Measurements from ENCODE around the gene SCN7A.
"Not testable (repeated sequence)": the region's sequence is repeated elsewhere in the genome, so short reads cannot be mapped to it uniquely, and the experiment has no call there.

Gene SCN7A

DNA sequence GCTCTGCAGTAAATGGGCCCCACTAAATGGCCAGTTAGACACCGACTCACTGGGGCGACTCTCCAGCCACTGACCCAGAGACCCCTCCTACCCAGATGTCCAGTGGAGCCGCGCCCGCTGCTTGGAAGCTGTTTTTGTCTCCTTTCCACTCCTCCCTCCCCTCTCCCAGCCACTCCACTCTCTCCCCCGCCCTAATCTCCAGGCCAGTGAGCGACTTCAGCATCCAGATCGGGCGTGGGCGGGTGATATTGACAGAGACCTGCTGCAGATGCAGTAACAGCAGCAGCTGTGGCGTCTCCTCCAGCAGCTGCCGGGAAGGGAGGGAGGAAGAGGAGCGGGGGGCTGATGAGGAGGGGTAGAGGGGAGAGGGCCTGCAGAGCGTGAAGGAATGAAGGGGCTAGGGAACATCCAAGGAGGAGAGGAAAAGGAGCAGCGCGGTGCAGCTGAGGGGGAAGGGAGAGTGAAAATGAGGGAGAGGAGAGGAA lies at the start of gene SCN7A:
Gene SCN7A (minus strand): TSS at position 110 of the 485 bp plus-strand sequence. CDS start 16,553 bp downstream, outside the sequence.
- DNase-seq = peak; percentile 89

DNA sequence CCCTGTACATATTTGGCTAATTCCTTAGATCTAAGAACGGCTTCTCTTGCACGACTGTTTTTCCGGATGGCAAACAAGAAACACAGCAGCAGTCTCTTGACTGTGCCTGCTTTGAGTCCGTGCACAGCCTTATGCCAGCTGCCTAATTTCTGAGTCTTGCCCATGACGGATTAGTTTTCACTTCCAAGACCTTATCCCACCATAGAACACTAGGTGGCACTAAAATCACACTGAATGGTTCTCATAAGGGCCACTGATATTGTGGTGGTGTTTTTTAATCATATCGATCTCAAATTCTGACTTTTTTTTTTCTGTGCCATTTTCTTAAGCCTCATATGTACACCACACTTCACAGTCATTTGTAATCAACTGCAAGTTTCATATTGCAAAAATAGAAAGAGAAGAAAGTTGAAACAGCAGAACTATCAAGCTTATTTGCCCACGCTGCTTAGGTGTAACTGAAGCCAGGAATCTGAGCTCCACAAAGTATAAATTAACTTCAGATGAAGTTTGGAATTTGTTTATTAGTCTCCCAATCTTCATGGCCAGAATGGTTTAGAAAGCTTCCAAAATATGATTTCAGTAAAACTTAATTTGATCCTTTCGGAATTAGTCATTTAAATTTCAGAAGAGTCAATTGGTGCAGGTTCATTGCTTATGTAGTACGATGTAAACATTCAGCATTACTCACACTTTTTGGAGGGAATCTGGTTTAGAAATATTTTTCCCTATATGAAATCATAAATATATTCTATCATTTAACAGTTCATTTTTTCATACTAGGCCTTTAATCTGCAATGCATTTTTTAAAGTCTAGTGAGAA lies 45.5 kb upstream of the SCN7A start:
- DNase-seq = peak; percentile 80

DNA sequence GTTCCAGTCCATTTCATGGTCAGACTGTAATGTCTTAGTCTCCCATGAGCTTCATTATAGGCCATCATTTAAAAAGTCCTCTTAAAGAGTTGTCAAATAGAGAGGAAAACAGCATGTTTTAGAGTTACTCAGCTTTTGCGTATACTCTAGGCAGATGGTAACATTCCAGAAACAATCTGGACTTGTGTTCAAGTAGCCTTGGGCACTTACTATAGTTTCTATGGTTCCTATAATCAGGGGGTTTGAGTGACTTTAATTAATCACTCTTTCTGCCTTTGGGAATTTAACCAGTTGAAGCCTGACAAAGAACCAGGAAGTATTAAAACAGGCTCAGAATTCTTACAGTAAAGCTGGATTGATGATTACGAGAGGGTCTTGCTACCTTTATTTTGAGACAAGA lies 42.1 kb upstream of the SCN7A start:
- peak; percentile 90 for DNase-seq

DNA sequence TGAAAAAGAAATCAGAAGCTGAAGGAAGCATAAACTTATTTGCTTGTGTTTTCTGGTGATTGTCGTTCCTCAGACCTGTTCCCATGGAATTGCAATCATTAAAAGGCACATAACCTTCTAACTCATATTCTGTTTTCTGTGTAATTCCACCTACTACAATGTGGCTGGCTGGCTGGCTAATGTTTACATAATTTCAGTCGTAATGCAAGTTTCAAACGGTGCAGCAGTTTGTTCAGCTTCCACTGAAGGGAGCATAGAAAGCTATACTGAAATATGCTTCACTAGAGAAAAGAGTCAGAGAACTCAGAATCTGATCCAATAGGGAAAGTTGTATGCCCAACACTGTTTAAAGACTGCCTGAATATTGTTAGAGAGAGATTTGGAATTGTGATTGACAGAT lies 27.1 kb upstream of the SCN7A start:
- no peak for DNase-seq

DNA sequence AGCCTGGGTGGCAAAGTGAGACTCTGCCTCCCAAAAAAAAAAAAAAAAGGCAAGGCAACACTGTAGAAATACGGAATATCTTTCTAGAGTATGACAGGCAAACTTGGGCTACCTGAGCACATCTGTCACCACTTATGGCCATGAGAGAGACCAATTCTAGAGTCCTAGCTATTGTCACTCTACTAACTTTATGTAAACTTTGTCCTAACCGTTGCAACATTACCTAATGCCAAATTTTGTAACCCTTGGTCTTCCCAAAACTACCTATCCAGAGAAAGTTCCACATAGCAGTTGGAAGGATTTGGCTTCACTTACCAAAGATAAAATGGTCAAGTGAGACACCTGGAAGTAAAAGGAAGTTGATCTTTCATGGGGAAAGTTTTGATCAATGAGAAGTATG lies 26.6 kb upstream of the SCN7A start:
- no peak for DNase-seq

- DNase-seq = no peak
These were observed 25.4 kb upstream of the SCN7A start for GRCh38 chr2:166519391-166519962.

DNA sequence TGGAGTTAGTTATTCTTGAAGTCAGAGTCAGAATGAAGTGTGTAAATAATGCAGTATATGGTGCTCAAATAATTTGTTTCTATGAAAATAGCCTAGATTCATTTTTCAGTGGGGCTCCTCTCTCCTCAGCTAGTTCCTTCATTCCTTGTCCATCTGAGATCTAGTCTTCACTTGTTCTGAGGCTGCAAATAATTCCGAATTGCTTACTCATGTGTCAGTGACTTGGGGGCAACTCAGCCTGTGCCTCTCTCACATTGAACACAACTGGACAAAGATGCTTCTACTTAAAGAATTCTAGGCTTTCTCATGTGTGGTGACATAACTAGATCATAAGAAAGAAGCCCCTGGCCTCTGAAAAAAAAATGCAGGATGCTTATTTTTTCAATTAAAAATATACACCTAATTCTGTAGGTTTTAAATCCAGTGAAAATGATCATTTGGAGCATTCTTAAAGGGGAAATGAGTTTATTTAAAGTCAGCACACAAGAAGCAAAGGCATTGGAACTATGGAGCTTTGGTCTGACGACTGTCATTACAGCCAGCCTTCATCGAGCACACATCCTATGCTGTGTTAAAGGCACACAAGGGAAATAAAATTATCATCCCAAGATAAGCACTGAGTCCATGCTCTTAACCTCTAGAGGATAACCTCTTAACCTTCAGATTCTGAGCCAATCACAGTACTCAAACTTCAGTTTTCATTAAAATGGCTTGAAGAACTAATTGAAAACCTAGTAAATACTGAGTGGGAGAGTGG lies 24.8 kb upstream of the SCN7A start:
- DNase-seq = no peak

GRCh38 chr2:166517533-166518061 lies 23.5 kb upstream of the SCN7A start:
- no peak for DNase-seq

DNA sequence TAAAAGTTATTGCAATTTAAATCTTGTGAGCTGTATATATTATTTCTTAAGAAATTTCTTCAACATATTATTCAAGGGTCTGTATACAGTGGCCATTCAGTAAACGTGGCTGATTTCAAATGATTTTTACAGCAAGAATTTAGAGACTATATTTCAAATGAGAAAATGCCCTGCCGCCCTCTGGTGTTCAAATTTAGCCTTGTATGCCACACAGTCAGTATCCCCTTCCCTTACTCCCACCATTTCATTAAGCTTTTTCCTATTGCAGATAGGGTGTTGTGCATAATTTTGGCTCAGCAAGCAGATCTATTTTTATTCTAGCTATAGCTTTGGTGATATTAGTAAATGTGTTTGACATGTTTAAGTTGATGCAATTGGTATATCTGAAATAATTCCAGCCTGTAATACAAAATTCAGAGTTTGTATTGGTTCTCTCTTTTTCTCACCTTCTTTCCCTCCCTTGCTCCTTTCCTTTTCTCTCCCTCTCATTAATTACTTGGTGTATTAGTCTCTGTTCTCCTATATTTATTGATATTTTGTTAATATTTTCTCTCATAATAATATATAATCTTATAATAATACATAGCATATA lies 22.8 kb upstream of the SCN7A start:
- DNase-seq = peak; percentile 64

DNA sequence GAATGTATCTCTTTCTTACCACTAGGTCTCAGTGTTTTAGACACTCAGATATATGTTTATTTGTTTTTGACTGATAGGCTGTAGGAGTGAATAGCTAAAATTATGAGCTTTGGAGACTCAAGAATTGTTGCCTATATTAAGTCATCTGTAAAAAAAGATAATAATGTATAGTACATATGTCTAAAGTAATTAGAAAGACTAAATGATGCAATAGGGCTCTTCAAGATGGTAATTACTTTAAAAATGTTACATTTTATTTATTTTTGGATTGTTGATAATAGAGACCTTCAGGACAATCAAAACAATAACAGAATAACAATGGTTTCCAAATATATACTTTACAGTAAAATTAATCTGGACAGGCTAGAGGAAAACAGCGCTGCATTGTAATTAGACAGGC lies 19.9 kb upstream of the SCN7A start:
- DNase-seq = no peak

DNA sequence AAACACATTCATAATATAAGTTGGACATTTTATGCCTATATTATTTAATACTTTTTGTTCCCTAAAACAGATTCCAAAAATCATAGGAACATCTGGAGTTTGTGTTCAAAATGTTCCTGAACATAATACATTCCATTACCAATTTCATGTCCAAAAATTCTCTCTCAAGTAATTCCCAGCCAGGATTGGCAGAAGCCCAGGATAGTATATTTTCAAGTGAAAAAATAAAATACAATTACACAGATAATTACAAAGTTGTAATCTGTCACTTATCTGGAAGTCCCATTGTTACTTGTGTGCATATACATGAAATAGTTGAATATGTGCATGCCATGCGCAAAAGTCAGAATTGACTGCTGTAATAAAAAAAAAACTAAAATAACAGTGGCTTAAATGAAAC lies 5.2 kb upstream of the SCN7A start:
- DNase-seq = no peak

GRCh38 chr2:166491461-166491860 lies 2.6 kb downstream of the SCN7A start:
- no peak for DNase-seq

DNA sequence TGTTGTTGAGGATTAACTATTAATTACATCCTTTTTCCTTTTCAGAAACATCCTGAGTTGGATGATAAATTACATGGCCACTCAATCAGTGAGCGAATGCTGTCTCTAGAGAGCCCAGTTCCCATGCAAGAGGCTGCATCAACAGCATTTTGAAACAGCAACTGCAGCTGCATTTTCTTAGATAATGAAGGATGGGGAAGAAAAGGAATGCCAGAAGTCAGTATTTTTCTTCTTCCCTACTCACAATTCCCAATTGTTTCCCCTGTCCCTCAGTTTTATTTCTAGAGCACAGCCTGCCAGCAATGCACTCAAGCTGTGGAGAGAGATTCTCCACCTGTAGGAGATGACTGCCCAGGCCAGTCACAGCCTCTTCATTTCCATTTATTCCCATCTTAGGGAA lies 6.9 kb downstream of the SCN7A start:
- DNase-seq = no peak

- no peak for DNase-seq
These were observed 8.4 kb downstream of the SCN7A start for GRCh38 chr2:166485558-166486178.

GRCh38 chr2:166472332-166472731 lies 21.7 kb downstream of the SCN7A start:
- DNase-seq = no peak

- DNase-seq = no peak
These were observed 25.7 kb downstream of the SCN7A start for GRCh38 chr2:166468124-166469024.

GRCh38 chr2:166464187-166464586 lies 29.9 kb downstream of the SCN7A start:
- DNase-seq = no peak

DNA sequence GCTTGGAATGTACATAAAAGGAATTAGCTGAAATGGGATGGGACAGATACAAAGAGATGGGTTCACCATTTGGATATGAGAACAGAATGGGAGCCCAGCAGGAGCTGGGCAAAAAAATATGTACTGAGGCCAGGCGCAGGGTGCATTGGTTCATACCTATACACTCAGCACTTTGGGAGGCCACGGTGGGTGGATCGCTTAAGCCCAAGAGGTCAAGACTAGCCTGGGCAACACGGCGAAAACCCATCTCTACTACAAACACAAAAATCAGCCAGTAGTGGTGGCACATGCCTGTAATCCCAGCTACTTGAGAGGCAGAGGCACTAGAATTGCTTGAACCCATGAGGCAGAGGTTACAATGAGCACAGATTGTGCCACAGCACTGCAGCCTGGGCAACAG lies 30.4 kb downstream of the SCN7A start:
- DNase-seq = no peak

- peak; percentile 12 for DNase-seq
These were observed 35.4 kb downstream of the SCN7A start for GRCh38 chr2:166458674-166459073.

- not testable (repeated sequence) for DNase-seq
These were observed 38.2 kb downstream of the SCN7A start for GRCh38 chr2:166455823-166456222.

DNA sequence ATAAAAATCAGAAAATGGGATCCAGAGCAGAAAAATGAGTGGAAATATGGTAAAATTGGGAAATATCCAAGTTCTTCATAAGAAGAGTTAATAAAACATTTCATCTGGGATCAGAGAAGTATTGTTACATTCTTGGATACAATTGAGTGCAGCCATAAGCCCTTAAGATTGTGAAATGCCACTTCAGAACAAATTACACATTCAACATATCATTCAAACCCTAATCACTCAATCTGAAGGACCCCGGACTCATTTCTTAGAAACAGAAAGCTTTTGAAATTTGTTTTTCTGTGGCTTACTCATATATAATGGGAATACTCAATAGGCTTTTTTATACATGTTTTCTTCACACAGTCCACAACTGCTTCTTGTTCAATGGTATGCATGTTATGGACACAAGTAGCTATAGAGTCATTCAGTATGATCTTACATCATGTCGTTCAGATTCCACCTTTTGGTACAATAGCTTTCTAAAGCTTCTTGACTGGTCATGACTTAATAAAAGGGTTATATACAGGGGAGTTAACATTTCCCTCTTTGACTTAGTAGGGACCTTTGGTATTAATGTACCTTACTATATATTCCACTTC lies 39.9 kb downstream of the SCN7A start:
- no peak for DNase-seq

Measured in NCI-H69 (cell line).